Neural crest cell (in vitro differentiated cells): ENCODE data around the gene RNF38. TPM values are rescaled to one million over a fixed set of nuclear protein-coding genes. Genes with fewer than 3 reads are reported as not detected.
"Not testable (repeated sequence)": the region's sequence is repeated elsewhere in the genome, so short reads cannot be mapped to it uniquely, and the experiment has no call there.

Source experiments
- DNase-seq: peaks from one replicate; pipeline ENCODE4 v3.0.0; 2021; ENCODE audit warnings: low read depth, mixed read lengths, low spot score
- H3K27ac Mint-ChIP-seq: one replicate; pipeline ENCODE4 v1.8.0; 2021; ENCODE audit warnings: mild to moderate bottlenecking, mixed read lengths; ENCODE audit not compliant: unreplicated experiment
- H3K27me3 Mint-ChIP-seq: 2 replicates; pipeline ENCODE4 v1.8.0; 2021; ENCODE audit warnings: low read depth, mild to moderate bottlenecking, mixed read lengths
- H3K36me3 Mint-ChIP-seq: 2 replicates; pipeline ENCODE4 v1.8.0; 2021; ENCODE audit warnings: low read depth, mild to moderate bottlenecking, mixed read lengths
- H3K4me1 Mint-ChIP-seq: 2 replicates; pipeline ENCODE4 v1.8.0; 2021; ENCODE audit warnings: mixed read lengths
- H3K4me3 Mint-ChIP-seq: one replicate; pipeline ENCODE4 v1.8.0; 2021; ENCODE audit warnings: mild to moderate bottlenecking, mixed read lengths
- H3K9me3 Mint-ChIP-seq: 2 replicates; pipeline ENCODE4 v1.8.0; 2021; ENCODE audit warnings: mixed read lengths
- long read RNA-seq: library from polyadenylated mRNA; unstranded; transcript quantifications from one replicate; pipeline ENCODE4 v2.0.0, GENCODE V29; 2020
- total RNA-seq: library from RNA; stranded (reverse); gene quantifications from 2 replicates; pipeline ENCODE4 v1.2.1, GENCODE V29; 2021
- TF ChIP-seq, protein P1 (sequence below): fragments of 200-600 bp; sonication (generic); conservative IDR thresholded peaks from 2 replicates; pipeline ENCODE4 v1.5.0; 2021; ENCODE audit warnings: antibody characterized with exemption, mild to moderate bottlenecking

The RNF38 gene
- 55.7 and 63.8 TPM in 2 replicates for total RNA-seq
- long read RNA-seq, partial matches to known transcripts, result 4 of 12 reads
- long read RNA-seq, other reads (novel, unspliced or antisense), result 8 of 12 reads

DNA sequence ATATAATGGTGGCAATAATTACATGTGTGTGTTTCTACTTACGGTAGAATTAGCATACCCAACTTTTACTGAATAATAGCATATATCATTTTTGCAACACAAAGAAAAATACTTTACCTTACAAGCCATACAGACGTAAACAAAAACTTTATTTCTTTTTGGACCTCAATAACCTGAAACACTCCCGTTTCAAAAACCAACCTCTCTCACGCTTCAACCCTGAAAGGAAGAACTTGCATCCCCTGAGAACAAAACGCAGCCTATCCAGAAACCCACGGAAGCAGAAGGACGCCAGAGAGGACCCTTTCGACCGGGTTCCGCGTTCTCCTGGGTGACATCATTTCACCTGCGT, at the start of gene RNF38:
Gene RNF38 (minus strand): TSS at position 290 of the 352 bp plus-strand sequence. CDS start 161 bp downstream, at position 129.
- Mint-ChIP-seq H3K36me3 (no peaks in the 10 kb centered on the region), H3K4me1 (peaks cover 42% of the 10 kb centered on the region), H3K4me3 (peak within 1 kb of the TSS; percentile 94), H3K9me3 (no peaks in the 10 kb centered on the region), H3K27ac (peak within 1 kb of the TSS; percentile 100), H3K27me3 (no peaks in the 10 kb centered on the region)
- no peak for DNase-seq
- TF ChIP-seq, protein P1, sequence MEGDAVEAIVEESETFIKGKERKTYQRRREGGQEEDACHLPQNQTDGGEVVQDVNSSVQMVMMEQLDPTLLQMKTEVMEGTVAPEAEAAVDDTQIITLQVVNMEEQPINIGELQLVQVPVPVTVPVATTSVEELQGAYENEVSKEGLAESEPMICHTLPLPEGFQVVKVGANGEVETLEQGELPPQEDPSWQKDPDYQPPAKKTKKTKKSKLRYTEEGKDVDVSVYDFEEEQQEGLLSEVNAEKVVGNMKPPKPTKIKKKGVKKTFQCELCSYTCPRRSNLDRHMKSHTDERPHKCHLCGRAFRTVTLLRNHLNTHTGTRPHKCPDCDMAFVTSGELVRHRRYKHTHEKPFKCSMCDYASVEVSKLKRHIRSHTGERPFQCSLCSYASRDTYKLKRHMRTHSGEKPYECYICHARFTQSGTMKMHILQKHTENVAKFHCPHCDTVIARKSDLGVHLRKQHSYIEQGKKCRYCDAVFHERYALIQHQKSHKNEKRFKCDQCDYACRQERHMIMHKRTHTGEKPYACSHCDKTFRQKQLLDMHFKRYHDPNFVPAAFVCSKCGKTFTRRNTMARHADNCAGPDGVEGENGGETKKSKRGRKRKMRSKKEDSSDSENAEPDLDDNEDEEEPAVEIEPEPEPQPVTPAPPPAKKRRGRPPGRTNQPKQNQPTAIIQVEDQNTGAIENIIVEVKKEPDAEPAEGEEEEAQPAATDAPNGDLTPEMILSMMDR, result no peak

DNA sequence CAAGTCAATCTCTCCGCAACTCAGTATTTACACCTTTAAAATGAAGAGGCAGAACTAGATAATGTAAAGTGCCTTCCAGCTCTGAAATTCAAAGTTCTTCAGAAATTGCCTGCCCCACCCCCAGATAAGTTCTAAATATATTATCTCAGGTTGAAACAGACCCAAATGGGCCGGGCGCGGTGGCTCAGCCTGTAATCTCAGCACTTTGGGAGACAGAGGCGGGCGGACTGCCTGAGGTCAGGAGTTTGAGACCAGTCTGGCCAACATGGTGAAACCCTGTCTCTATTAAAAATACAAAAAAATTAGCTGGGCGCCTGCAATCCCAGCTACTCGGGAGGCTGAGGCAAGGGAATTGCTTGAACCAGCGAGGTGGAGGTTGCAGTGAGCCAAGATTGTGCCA, 48.5 kb upstream of the RNF38 start:
- not testable (repeated sequence) for H3K27me3 Mint-ChIP-seq, H3K36me3 Mint-ChIP-seq, DNase-seq, H3K9me3 Mint-ChIP-seq, H3K27ac Mint-ChIP-seq, H3K4me3 Mint-ChIP-seq
- H3K4me1 Mint-ChIP-seq, result peaks cover 29% of the 10 kb centered on the region

DNA sequence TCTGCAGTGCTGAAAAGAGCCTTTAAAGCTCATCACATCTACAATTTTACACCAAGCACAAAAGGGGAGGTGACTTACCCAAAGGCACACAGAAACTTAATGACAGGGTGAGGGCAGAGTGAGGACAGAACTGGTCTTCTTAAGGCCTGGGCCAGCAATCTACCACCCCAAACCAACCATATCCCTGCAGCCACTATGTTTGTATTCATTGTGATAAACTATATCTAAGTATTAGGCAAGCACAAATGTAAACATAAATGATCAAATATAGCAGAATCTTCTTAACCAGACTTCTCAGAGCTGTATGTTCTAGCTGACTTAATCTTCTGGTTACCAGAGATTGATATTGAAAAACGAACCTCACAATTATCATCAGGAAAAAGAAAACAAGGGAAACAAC, 47.9 kb upstream of the RNF38 start:
- H3K4me3 Mint-ChIP-seq, result no peak overlapping the region
- H3K4me1 Mint-ChIP-seq, result peaks cover 32% of the 10 kb centered on the region
- peak overlapping the region; percentile 3 for H3K27ac Mint-ChIP-seq
- no peaks in the 10 kb centered on the region for H3K36me3 Mint-ChIP-seq
- no peaks in the 10 kb centered on the region for H3K27me3 Mint-ChIP-seq
- TF ChIP-seq, protein P1, result no peak
- H3K9me3 Mint-ChIP-seq, result no peaks in the 10 kb centered on the region
- no peak for DNase-seq

DNA sequence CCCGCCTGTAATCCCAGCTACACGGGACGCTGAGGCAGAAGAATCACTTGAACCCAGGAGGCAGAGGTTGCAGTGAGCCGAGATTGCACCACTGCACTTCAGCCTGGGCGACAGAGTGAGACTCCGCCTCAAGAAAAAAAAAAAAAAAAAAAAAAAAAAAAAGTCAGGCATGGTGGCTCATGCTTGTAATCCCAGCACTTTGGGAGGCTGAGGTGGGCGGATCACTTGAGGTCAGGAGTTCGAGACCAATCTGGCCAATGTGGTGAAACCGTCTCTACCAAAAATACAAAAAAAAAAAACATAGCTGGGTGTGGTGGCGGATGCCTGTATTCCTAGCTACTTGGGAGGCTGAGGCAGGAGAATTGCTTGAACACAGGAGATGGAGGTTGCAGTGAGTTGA, 46.6 kb upstream of the RNF38 start:
- not testable (repeated sequence) for H3K4me3 Mint-ChIP-seq, H3K36me3 Mint-ChIP-seq, H3K9me3 Mint-ChIP-seq, DNase-seq, H3K27ac Mint-ChIP-seq, H3K27me3 Mint-ChIP-seq
- peaks cover 42% of the 10 kb centered on the region for H3K4me1 Mint-ChIP-seq

DNA sequence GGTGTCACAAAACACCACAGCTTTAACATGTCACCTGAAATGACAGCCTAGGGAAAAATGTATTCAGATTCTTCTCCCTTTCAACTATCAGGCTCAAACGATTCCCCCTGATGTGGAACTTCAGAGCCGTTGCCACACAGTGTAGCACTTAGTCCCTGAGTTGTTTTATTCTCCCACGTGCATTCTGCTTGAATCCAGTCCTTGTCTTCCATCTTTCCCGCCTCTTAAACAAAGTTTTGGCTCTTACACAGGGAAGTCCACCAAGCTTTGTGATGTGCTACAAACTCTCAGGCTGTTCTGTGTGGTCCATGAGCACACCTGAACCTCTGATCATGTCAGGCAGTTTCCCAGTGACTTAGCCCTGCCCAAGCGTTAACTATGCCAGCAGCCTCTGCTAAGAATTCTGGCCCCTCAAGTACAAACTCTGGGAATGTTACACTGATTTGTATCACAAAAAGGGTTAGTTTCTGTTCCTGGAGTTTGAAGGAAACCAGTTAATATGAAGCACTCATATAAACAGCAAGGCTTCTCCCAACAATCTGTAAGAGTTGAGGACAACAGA, 45.8 kb upstream of the RNF38 start:
- H3K9me3 Mint-ChIP-seq, result no peaks in the 10 kb centered on the region
- H3K36me3 Mint-ChIP-seq, result no peaks in the 10 kb centered on the region
- H3K27me3 Mint-ChIP-seq, result no peaks in the 10 kb centered on the region
- peaks cover 45% of the 10 kb centered on the region for H3K4me1 Mint-ChIP-seq
- H3K27ac Mint-ChIP-seq, result no peak overlapping the region
- TF ChIP-seq, protein P1, result no peak
- DNase-seq, result no peak
- no peak overlapping the region for H3K4me3 Mint-ChIP-seq

DNA sequence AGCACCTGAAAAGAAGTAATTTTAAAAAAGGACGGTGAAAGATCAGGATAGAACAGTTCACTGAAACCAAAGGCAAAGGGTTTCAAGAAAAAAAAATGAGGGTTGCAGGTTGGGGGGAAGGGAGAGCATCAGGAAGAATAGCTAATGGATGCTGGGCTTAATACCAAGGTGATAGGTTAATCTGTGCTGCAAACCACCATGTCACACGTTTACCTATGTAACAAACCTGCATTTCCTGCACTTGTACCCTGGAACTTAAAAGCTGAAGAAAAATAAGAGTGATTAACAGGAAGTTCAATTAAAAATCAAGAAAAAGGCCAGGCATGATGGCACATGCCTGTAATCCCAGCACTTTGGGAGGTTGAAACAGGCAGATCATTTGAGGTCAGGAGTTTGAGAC, 44.1 kb upstream of the RNF38 start:
- H3K27me3 Mint-ChIP-seq, result no peaks in the 10 kb centered on the region
- H3K9me3 Mint-ChIP-seq, result no peaks in the 10 kb centered on the region
- no peak overlapping the region for H3K27ac Mint-ChIP-seq
- no peaks in the 10 kb centered on the region for H3K36me3 Mint-ChIP-seq
- no peak for DNase-seq
- TF ChIP-seq, protein P1, result no peak
- peaks cover 49% of the 10 kb centered on the region for H3K4me1 Mint-ChIP-seq
- H3K4me3 Mint-ChIP-seq, result no peak overlapping the region
